ENCODE measurements around the gene COPZ1.
A peak's percentile ranks its signal among the peaks of the same experiment; 100 is the strongest.
"Not testable (repeated sequence)": the region's sequence is repeated elsewhere in the genome, so short reads cannot be mapped to it uniquely, and the experiment has no call there.

COPZ1 gene

GRCh38 chr12:54331461-54331860 lies 6.5 kb downstream of the COPZ1 start:
- DNase-seq (ENCODE audit: low read depth in 2 of 2): no peak

- no peak for DNase-seq (ENCODE audit: low read depth in 2 of 2)
Measured at GRCh38 chr12:54333420-54334034, 8.6 kb downstream of the COPZ1 start.

GRCh38 chr12:54337280-54337842 lies 12.4 kb downstream of the COPZ1 start:
- DNase-seq (ENCODE audit: low read depth in 2 of 2): no peak

- no peak for DNase-seq (ENCODE audit: low read depth in 2 of 2)
Measured at GRCh38 chr12:54337854-54338650, 13.1 kb downstream of the COPZ1 start.

- DNase-seq (ENCODE audit: low read depth in 2 of 2): no peak
Measured at GRCh38 chr12:54338698-54339296, 13.9 kb downstream of the COPZ1 start.

GRCh38 chr12:54340846-54341245 lies 15.9 kb downstream of the COPZ1 start:
- no peak for DNase-seq (ENCODE audit: low read depth in 2 of 2)

GRCh38 chr12:54341378-54342300 lies 16.7 kb downstream of the COPZ1 start:
- no peak for DNase-seq (ENCODE audit: low read depth in 2 of 2)

- no peak for DNase-seq (ENCODE audit: low read depth in 2 of 2)
Measured at GRCh38 chr12:54349036-54349435, 24.1 kb downstream of the COPZ1 start.

GRCh38 chr12:54349679-54350078 lies 24.7 kb downstream of the COPZ1 start:
- no peak for DNase-seq (ENCODE audit: low read depth in 2 of 2)

- DNase-seq (ENCODE audit: low read depth in 2 of 2): no peak
Measured at GRCh38 chr12:54350743-54351142, 25.8 kb downstream of the COPZ1 start.

- no peak for DNase-seq (ENCODE audit: low read depth in 2 of 2)
Measured at GRCh38 chr12:54351341-54351740, 26.4 kb downstream of the COPZ1 start.

GRCh38 chr12:54352022-54352531 lies 27.1 kb downstream of the COPZ1 start:
- peak; percentile 31 to 32 for DNase-seq (ENCODE audit: low read depth in 2 of 2)

GRCh38 chr12:54352891-54353874 lies 28.3 kb downstream of the COPZ1 start:
- no peak for DNase-seq (ENCODE audit: low read depth in 2 of 2)

- not testable (repeated sequence) for DNase-seq (ENCODE audit: low read depth in 2 of 2)
Measured at GRCh38 chr12:54354271-54354670, 29.3 kb downstream of the COPZ1 start.

GRCh38 chr12:54355104-54355815 lies 30.3 kb downstream of the COPZ1 start:
- DNase-seq (ENCODE audit: low read depth in 2 of 2): no peak

GRCh38 chr12:54356228-54356627 lies 31.3 kb downstream of the COPZ1 start:
- no peak for DNase-seq (ENCODE audit: low read depth in 2 of 2)

GRCh38 chr12:54356951-54357356 lies 32.0 kb downstream of the COPZ1 start:
- no peak for DNase-seq (ENCODE audit: low read depth in 2 of 2)

GRCh38 chr12:54357506-54358190 lies 32.7 kb downstream of the COPZ1 start:
- DNase-seq (ENCODE audit: low read depth in 2 of 2): no peak
